PFSK-1 (cell line): ENCODE measurements around the gene RALB.

ENCODE experiments used
- FOXP2 ChIP-seq: optimal IDR thresholded peaks from 2 replicates; pipeline ENCODE3; 2011; ENCODE audit warnings: borderline replicate concordance, control low read depth, inconsistent platforms; ENCODE audit not compliant: insufficient read depth; ENCODE audit errors: extremely low read length, extremely low read depth
- POLR2AphosphoS5 ChIP-seq: IDR thresholded peaks from 2 replicates; pipeline ENCODE4 v1.6.1; 2012; ENCODE audit warnings: low read depth, mild to moderate bottlenecking, control low read depth, low read length, moderate library complexity
- TAF1 ChIP-seq: IDR thresholded peaks from 2 replicates; pipeline ENCODE4 v1.6.1; 2012; ENCODE audit warnings: low read length, control low read depth, borderline replicate concordance; ENCODE audit not compliant: insufficient read depth

DNA sequence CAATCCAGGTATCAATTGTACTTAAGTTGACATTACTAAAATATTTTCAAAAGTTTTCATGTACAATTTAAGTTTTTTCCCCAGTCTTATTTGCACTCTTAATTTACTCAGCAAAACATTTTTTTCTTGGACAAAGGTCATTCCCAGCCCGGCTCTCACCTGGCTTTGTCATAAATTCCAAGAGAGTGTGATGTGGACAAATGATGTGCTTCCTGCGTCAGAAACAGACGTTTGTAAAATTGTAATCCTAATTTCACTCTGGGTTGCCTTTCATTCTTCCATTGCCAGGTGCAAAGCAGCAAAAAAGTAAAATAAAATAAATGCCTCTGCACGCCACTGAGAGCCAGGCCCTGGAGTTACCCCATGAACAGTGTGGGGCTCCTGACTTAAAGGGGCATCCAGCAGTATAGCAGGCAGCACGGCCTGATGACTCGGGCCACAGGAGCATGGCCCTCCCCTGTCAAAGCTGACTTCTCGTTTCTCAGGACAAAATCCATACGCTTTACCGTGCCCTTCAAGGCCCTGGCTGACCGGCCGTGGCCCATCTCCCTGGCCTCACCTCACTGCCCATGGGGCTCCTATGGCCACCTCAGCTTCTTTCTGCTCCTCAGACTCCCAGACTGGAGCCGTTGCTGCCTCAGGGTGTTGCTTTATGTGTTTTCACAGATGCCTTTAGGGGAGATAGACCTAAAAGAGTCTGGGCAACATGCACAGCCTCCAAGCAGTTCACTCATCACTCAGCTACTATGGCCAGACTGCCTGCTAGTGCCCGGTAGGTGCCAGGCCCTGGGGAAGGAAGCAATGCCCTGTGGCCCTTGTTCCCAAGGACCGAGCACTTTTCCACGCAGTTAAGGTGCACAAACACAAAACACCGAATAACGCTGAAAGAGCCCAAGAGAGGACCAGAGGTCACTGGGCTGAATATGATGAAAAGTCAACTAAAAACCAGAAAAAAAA, 21.9 kb upstream of the RALB start:
- TF ChIP-seq POLR2AphosphoS5 (no peak), TAF1 (no peak), FOXP2 (no peak)
